Measurements from ENCODE around the gene RNF151.
A peak's percentile ranks its signal among the peaks of the same experiment; 100 is the strongest.

RNF151 gene

DNA sequence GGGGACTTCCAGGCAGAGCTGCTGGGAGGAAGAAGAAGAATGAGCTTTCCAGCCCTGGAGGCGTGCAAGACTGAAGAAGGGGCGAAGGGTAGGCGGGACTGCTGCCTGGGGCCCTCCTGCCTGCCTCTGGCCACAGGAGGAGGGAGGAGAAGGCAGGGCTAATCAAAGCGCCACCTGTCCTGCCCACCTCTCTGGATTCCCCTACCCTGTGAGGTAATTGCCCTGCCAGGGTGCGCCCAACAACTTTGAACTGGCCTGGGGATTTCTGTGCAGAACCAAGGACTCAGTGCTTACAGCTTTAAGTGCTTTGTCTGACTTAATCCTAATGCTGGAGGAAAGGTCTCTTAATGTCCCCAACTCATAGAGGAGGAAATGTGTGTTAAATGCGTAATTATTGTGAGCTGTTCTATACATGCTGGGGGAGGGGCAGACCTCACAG lies 14.8 kb downstream of the RNF151 start, which contains the start of gene NOXO1:
Gene NOXO1, minus strand, starts transcription at position 72 of the 439 bp plus-strand sequence. CDS start 290 bp downstream, outside the sequence.
- Histone ChIP-seq H3F3A (ENCODE audit: control insufficient read depth, insufficient read depth) (peaks cover 8% of the 10 kb centered on the region), H4K20me1 (ENCODE audit: control insufficient read depth, insufficient read depth, low read depth, low read length) (no peaks in the 10 kb centered on the region), H3K27me3 (ENCODE audit: control insufficient read depth, low read length) (peaks cover 37% of the 10 kb centered on the region), H3K9me2 (replicated peaks; ENCODE audit: control insufficient read depth, low read length) (no peaks in the 10 kb centered on the region), H3K27ac (ENCODE audit: low read depth, low read length) (no peak within 1 kb of the TSS), H3K4me1 (ENCODE audit: control insufficient read depth, low read length) (peaks cover 25% of the 10 kb centered on the region), H3K4me2 (ENCODE audit: low read length) (no peak within 1 kb of the TSS), H3K79me2 (ENCODE audit: control insufficient read depth, low read length) (peaks cover 17% of the 10 kb centered on the region), H3K4me3 (ENCODE audit: low read length) (no peak within 1 kb of the TSS), H3K9me3 (ENCODE audit: control insufficient read depth, insufficient read depth, low read length) (no peaks in the 10 kb centered on the region), H3K36me3 (ENCODE audit: control insufficient read depth, low read length) (peaks cover 46% of the 10 kb centered on the region)
- TF ChIP-seq EZH2phosphoT487 (IDR thresholded peaks at IDR 0.05; ENCODE audit: borderline replicate concordance, low read length) (no peak), CTCF (IDR thresholded peaks at IDR 0.05; ENCODE audit: low read depth, low read length, poor library complexity, severe bottlenecking) (no peak)

- Histone ChIP-seq H3K4me3 (ENCODE audit: low read length) (no peak overlapping the region), H4K20me1 (ENCODE audit: control insufficient read depth, insufficient read depth, low read depth, low read length) (no peaks in the 10 kb centered on the region), H3K27ac (ENCODE audit: low read depth, low read length) (no peak overlapping the region), H3K9me3 (ENCODE audit: control insufficient read depth, insufficient read depth, low read length) (no peaks in the 10 kb centered on the region), H3K27me3 (ENCODE audit: control insufficient read depth, low read length) (peaks cover 37% of the 10 kb centered on the region), H3K36me3 (ENCODE audit: control insufficient read depth, low read length) (peaks cover 46% of the 10 kb centered on the region), H3K4me1 (ENCODE audit: control insufficient read depth, low read length) (peaks cover 25% of the 10 kb centered on the region), H3K79me2 (ENCODE audit: control insufficient read depth, low read length) (peaks cover 17% of the 10 kb centered on the region), H3K9me2 (replicated peaks; ENCODE audit: control insufficient read depth, low read length) (no peaks in the 10 kb centered on the region), H3F3A (ENCODE audit: control insufficient read depth, insufficient read depth) (peaks cover 8% of the 10 kb centered on the region), H3K4me2 (ENCODE audit: low read length) (no peak overlapping the region)
- TF ChIP-seq CTCF (IDR thresholded peaks at IDR 0.05; ENCODE audit: low read depth, low read length, poor library complexity, severe bottlenecking): no peak
- TF ChIP-seq EZH2phosphoT487 (IDR thresholded peaks at IDR 0.05; ENCODE audit: borderline replicate concordance, low read length): no peak
Observed at GRCh38 chr16:1982013-1982433, 15.4 kb downstream of the RNF151 start.

- Histone ChIP-seq H3K79me2 (ENCODE audit: control insufficient read depth, low read length) (peaks cover 17% of the 10 kb centered on the region), H3K9me3 (ENCODE audit: control insufficient read depth, insufficient read depth, low read length) (no peaks in the 10 kb centered on the region), H3K9me2 (replicated peaks; ENCODE audit: control insufficient read depth, low read length) (no peaks in the 10 kb centered on the region), H3F3A (ENCODE audit: control insufficient read depth, insufficient read depth) (peaks cover 8% of the 10 kb centered on the region), H3K4me1 (ENCODE audit: control insufficient read depth, low read length) (peaks cover 25% of the 10 kb centered on the region), H3K27me3 (ENCODE audit: control insufficient read depth, low read length) (peaks cover 37% of the 10 kb centered on the region), H3K36me3 (ENCODE audit: control insufficient read depth, low read length) (peaks cover 36% of the 10 kb centered on the region), H3K4me2 (ENCODE audit: low read length) (peak overlapping the region; percentile 99), H4K20me1 (ENCODE audit: control insufficient read depth, insufficient read depth, low read depth, low read length) (no peaks in the 10 kb centered on the region), H3K4me3 (ENCODE audit: low read length) (peak overlapping the region; percentile 98), H3K27ac (ENCODE audit: low read depth, low read length) (no peak overlapping the region)
- TF ChIP-seq EZH2phosphoT487 (IDR thresholded peaks at IDR 0.05; ENCODE audit: borderline replicate concordance, low read length): no peak
- no peak for TF ChIP-seq CTCF (IDR thresholded peaks at IDR 0.05; ENCODE audit: low read depth, low read length, poor library complexity, severe bottlenecking)
Observed at GRCh38 chr16:1982991-1983543, 16.4 kb downstream of the RNF151 start.

Measured in DOHH2 (cell line).